ENCODE measurements around the gene ZNF512B. TPM values are rescaled to one million over a fixed set of nuclear protein-coding genes. Genes with fewer than 3 reads are reported as not detected.
"Not testable (repeated sequence)": the region's sequence is repeated elsewhere in the genome, so short reads cannot be mapped to it uniquely, and the experiment has no call there.

The ZNF512B gene
- total RNA-seq, 1 donor from 2014 or later: 34.0 TPM

DNA sequence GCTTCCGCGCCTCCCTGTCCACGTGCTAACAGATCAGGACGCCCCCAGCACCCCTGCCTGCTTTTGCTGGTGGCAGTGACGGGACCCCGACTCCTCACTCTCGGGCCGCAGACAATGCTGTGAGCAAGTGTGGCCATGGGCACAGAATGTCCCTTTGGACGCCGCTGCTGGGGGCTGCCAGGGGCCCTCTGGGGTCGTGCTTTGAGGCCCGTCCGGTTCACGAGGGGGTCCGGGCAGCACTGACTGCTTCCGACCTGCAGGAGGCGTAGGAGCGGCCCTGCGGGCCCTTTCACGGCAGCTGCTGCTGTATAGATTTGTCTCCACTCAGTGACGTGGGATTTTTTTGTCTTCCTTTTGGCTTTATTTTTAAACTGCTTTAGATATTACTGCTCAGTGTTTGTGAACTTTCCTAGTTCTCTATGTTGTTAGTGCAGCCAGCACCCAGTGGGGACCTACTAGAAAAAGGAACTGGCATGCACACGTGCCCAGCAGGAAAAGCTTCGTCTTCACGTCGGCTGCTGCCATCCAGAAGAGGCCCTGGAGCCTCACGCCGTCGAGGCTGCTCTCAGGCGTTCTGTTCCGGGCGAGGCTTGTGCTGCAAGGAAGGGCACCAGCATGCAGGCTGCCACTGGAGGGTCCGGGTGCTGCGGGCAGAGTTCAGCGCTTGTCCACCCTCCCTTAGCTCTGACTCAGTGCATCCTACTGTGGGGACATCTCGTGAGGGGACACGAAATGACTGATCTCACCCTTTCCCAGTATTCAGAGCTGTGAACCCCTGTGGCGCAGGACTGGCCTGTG, 35.3 kb downstream of the ZNF512B start:
- Mint-ChIP-seq H3K27me3 (ENCODE audit: low read depth) (no peaks in the 10 kb centered on the region), H3K9me3 (no peaks in the 10 kb centered on the region), H3K36me3 (ENCODE audit: low read depth) (peaks cover 19% of the 10 kb centered on the region), H3K4me3 (no peak overlapping the region), H3K4me1 (no peaks in the 10 kb centered on the region), H3K27ac (ENCODE audit: unreplicated experiment) (peak overlapping the region; percentile 84)
- TF ChIP-seq, protein P1, sequence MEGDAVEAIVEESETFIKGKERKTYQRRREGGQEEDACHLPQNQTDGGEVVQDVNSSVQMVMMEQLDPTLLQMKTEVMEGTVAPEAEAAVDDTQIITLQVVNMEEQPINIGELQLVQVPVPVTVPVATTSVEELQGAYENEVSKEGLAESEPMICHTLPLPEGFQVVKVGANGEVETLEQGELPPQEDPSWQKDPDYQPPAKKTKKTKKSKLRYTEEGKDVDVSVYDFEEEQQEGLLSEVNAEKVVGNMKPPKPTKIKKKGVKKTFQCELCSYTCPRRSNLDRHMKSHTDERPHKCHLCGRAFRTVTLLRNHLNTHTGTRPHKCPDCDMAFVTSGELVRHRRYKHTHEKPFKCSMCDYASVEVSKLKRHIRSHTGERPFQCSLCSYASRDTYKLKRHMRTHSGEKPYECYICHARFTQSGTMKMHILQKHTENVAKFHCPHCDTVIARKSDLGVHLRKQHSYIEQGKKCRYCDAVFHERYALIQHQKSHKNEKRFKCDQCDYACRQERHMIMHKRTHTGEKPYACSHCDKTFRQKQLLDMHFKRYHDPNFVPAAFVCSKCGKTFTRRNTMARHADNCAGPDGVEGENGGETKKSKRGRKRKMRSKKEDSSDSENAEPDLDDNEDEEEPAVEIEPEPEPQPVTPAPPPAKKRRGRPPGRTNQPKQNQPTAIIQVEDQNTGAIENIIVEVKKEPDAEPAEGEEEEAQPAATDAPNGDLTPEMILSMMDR (conservative IDR thresholded peaks at IDR 0.05): peak; percentile 58
- peak; percentile 36 for DNase-seq (ENCODE audit: low read depth, low spot score)

DNA sequence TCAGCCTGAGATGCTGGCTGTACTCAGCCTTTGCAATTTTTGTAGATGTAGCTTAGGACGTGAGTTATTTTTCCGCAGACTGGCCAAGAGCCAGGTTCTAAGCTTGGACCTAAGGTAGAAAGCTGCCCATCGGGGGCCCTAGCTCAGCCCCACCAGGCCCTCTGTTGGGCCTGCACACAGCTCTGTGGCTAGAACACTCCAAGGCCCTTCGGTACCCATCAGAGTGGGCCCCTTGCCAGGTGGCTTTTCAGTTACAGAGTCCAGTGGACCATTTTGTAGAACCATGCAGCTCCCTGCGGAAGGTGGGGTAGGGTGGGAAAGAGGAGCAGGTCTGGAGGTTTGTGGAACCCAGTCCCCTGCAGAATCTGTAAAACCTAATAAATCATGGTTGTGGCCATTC, 36.1 kb downstream of the ZNF512B start:
- no peaks in the 10 kb centered on the region for H3K9me3 Mint-ChIP-seq
- TF ChIP-seq, protein P1 (conservative IDR thresholded peaks at IDR 0.05): no peak
- no peak overlapping the region for H3K27ac Mint-ChIP-seq (ENCODE audit: unreplicated experiment)
- H3K4me1 Mint-ChIP-seq: no peaks in the 10 kb centered on the region
- no peak for DNase-seq (ENCODE audit: low read depth, low spot score)
- H3K27me3 Mint-ChIP-seq (ENCODE audit: low read depth): no peaks in the 10 kb centered on the region
- no peak overlapping the region for H3K4me3 Mint-ChIP-seq
- H3K36me3 Mint-ChIP-seq (ENCODE audit: low read depth): peaks cover 19% of the 10 kb centered on the region

DNA sequence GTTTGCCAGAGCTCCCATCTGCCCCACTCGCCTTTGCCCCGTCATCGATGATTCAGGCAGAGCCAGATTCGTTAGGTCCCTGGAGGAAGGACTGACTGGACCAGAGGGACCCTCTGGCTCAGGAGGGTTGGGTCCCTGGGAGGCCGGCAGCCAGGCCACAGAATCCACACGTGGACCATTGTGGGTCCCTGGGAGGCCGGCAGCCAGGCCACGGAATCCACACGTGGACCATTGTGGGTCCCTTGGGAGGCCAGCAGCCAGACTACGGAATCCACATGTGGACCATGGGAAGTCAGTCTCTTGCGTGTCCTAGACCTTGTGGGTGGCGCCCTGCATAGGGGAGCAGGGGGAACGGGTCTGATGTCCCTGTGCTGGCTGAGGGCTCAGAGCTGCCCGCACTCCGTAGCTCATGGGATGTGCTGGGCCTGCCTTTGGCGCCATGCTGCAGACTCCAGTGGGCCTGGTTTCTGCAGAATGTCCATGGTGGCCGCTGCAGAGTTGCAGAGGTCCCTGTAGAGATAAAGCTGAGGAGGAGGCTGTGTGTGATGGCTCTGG, 37.0 kb downstream of the ZNF512B start:
- Mint-ChIP-seq H3K4me3 (no peak overlapping the region), H3K4me1 (no peaks in the 10 kb centered on the region), H3K27ac (ENCODE audit: unreplicated experiment) (no peak overlapping the region), H3K9me3 (no peaks in the 10 kb centered on the region), H3K36me3 (ENCODE audit: low read depth) (peaks cover 21% of the 10 kb centered on the region), H3K27me3 (ENCODE audit: low read depth) (no peaks in the 10 kb centered on the region)
- TF ChIP-seq, protein P1 (conservative IDR thresholded peaks at IDR 0.05): no peak
- no peak for DNase-seq (ENCODE audit: low read depth, low spot score)

DNA sequence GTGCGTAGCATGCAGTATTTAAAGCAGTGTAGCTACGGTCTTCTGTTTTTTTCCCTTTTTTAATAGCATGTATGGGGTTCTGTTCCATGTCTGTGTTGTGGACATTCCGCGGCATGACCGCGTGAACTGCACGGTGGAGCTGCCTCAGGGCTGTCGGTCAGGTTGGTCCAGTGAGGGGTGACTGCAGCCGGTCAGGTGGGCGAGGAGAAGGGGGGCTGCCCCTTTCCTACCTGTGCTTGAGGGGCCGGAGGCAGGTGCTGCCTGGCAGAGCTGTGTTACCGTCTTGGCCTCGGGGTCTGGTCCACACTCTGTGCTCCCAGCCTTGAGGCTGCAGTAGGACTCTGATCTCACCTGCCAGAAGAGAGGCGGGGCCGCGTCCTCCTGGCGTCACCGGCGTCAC, 38.0 kb downstream of the ZNF512B start:
- H3K4me3 Mint-ChIP-seq: no peak overlapping the region
- no peak overlapping the region for H3K27ac Mint-ChIP-seq (ENCODE audit: unreplicated experiment)
- H3K36me3 Mint-ChIP-seq (ENCODE audit: low read depth): peaks cover 19% of the 10 kb centered on the region
- no peaks in the 10 kb centered on the region for H3K9me3 Mint-ChIP-seq
- DNase-seq (ENCODE audit: low read depth, low spot score): no peak
- no peaks in the 10 kb centered on the region for H3K27me3 Mint-ChIP-seq (ENCODE audit: low read depth)
- TF ChIP-seq, protein P1 (conservative IDR thresholded peaks at IDR 0.05): no peak
- H3K4me1 Mint-ChIP-seq: no peaks in the 10 kb centered on the region

DNA sequence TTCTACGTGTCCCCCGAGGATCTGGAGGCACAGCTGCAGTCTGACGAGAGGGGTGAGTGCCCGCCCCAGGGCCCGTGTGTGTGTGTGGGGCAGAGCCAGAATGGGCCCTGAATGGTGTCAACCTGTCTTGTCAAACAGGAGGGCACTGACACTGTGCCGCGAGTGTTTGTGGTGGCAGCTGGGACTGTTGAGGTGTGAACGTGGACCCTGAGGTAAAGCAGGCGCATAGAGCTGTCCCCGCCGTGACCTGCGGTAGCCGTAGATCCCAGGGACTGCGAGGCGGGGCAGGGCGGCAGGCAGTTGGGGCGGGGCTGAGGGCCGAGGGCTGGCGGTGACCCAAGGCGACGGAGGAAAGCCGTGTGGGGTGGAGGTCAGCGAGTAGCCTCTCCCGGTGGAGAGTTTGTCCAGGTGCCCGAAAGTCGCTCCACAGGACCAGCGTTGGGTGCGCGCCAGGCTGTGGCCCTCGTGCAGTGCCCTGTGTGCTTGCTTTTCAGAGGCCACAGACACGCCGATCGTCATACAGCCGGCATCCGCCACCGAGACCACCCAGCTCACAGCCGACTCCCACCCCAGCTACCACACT, 38.7 kb downstream of the ZNF512B start:
- no peaks in the 10 kb centered on the region for H3K4me1 Mint-ChIP-seq
- H3K9me3 Mint-ChIP-seq: no peaks in the 10 kb centered on the region
- H3K36me3 Mint-ChIP-seq (ENCODE audit: low read depth): peaks cover 18% of the 10 kb centered on the region
- DNase-seq (ENCODE audit: low read depth, low spot score): no peak
- H3K27me3 Mint-ChIP-seq (ENCODE audit: low read depth): no peaks in the 10 kb centered on the region
- no peak overlapping the region for H3K27ac Mint-ChIP-seq (ENCODE audit: unreplicated experiment)
- TF ChIP-seq, protein P1 (conservative IDR thresholded peaks at IDR 0.05): no peak
- no peak overlapping the region for H3K4me3 Mint-ChIP-seq

DNA sequence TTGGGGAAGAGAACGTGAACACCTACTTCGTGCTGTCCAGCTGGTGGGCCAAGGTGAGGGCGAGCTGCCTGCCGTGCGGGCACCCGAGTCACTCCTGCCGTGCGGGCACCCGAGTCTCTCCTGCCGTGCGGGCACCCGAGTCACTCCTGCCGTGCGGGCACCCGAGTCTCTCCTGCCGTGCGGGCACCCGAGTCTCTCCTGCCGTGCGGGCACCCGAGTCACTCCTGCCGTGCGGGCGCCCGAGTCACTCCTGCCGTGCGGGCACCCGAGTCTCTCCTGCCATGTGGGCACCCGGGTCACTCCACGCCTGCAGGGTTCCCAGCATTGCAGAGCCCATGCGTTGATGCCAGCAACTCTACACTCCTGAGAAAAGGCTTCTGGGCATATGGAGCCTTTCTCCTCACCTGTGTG, 40.3 kb downstream of the ZNF512B start:
- not testable (repeated sequence) for DNase-seq (ENCODE audit: low read depth, low spot score); H3K27me3 Mint-ChIP-seq (ENCODE audit: low read depth); H3K27ac Mint-ChIP-seq (ENCODE audit: unreplicated experiment); H3K4me1 Mint-ChIP-seq; H3K4me3 Mint-ChIP-seq; H3K9me3 Mint-ChIP-seq
- H3K36me3 Mint-ChIP-seq (ENCODE audit: low read depth): peaks cover 12% of the 10 kb centered on the region

All from neural crest cell (in vitro differentiated cells).